Smooth muscle cell (in vitro differentiated cells): ENCODE data around the gene FAM177A1. TPM values are rescaled to one million over a fixed set of nuclear protein-coding genes. Genes with fewer than 3 reads are reported as not detected.
"Not testable (repeated sequence)": the region's sequence is repeated elsewhere in the genome, so short reads cannot be mapped to it uniquely, and the experiment has no call there.

Experiments
- DNase-seq: peaks from one replicate; lab custom pipeline; 2025; ENCODE audit not compliant: unreplicated experiment; lab: John Stamatoyannopoulos, UW
- H2AFZ ChIP-seq: fragments of 200-600 bp; sonication (generic); 2 replicates; pipeline ENCODE4 v1.6.0; 2016; ENCODE audit warnings: antibody characterized with exemption, low read depth, mild to moderate bottlenecking
- H3F3A ChIP-seq: fragments of 200-600 bp; sonication (generic); 2 replicates; pipeline ENCODE4 v1.6.0; 2017; ENCODE audit warnings: antibody characterized with exemption, low read depth
- H3K27ac ChIP-seq: fragments of 200-600 bp; sonication (generic); 2 replicates; pipeline ENCODE4 v1.5.1; 2016; ENCODE audit warnings: low read depth, mild to moderate bottlenecking
- H3K27me3 ChIP-seq: fragments of 200-600 bp; sonication (generic); 2 replicates; pipeline ENCODE4 v1.6.1; 2016; ENCODE audit warnings: low read depth, mild to moderate bottlenecking
- H3K36me3 ChIP-seq: fragments of 200-600 bp; sonication (generic); 2 replicates; pipeline ENCODE4 v1.5.1; 2016; ENCODE audit warnings: low read depth
- H3K4me1 ChIP-seq: fragments of 200-600 bp; sonication (generic); 2 replicates; pipeline ENCODE4 v1.5.1; 2016; ENCODE audit warnings: low read depth
- H3K4me2 ChIP-seq: fragments of 200-600 bp; sonication (generic); 2 replicates; pipeline ENCODE4 v1.6.0; 2016; ENCODE audit warnings: mild to moderate bottlenecking
- H3K4me3 ChIP-seq: fragments of 200-600 bp; sonication (generic); 2 replicates; pipeline ENCODE4 v1.5.1; 2016; ENCODE audit warnings: mild to moderate bottlenecking
- H3K79me2 ChIP-seq: fragments of 200-600 bp; sonication (generic); 2 replicates; pipeline ENCODE4 v1.6.0; 2016; ENCODE audit warnings: low read depth, mild to moderate bottlenecking
- H3K9ac ChIP-seq: fragments of 200-600 bp; sonication (generic); 2 replicates; pipeline ENCODE4 v1.6.0; 2016; ENCODE audit warnings: low read depth
- H3K9me3 ChIP-seq: fragments of 200-600 bp; sonication (generic); replicated peaks from 2 replicates; pipeline ENCODE4 v1.5.1; 2016; ENCODE audit warnings: low read depth
- H4K20me1 ChIP-seq: fragments of 200-600 bp; sonication (generic); 2 replicates; pipeline ENCODE4 v1.6.0; 2016; ENCODE audit warnings: low read depth
- CTCF ChIP-seq: fragments of 200-600 bp; sonication (generic); IDR thresholded peaks from 2 replicates; pipeline ENCODE4 v1.5.1; 2017; ENCODE audit warnings: borderline replicate concordance, mild to moderate bottlenecking, antibody characterized with exemption; ENCODE audit not compliant: insufficient read depth, poor library complexity, severe bottlenecking
- WGBS: methylation state at CpG from one replicate; pipeline ENCODE4 v1.1.7; 2016; ENCODE audit warnings: low lambda C conversion rate; 5-methylcytosine and 5-hydroxymethylcytosine counted together
- polyA plus RNA-seq: library from polyadenylated mRNA; unstranded; fragments of >200 nt; fragmentation: Nextera tagmentation; extraction: Ambion mirVana; gene quantifications from 2 replicates; pipeline ENCODE4 v1.2.1, GENCODE V29; 2016
- total RNA-seq: library from RNA; depleted of rRNA; stranded (reverse); fragments of >200 nt; gene quantifications from 2 replicates; pipeline ENCODE4 v1.2.3, GENCODE V29; 2014

The FAM177A1 gene
- total and polyA plus RNA-seq, 2 experiments from 2014 or later: 51.3 to 70.7 TPM

- Histone ChIP-seq H3K36me3 (peaks cover 3% of the 10 kb centered on the region), H3K79me2 (no peaks in the 10 kb centered on the region), H4K20me1 (no peaks in the 10 kb centered on the region), H3F3A (no peaks in the 10 kb centered on the region), H3K4me3 (no peak overlapping the region), H3K9me3 (no peaks in the 10 kb centered on the region), H3K27me3 (no peaks in the 10 kb centered on the region), H2AFZ (no peak overlapping the region), H3K9ac (no peak overlapping the region), H3K27ac (no peak overlapping the region), H3K4me1 (no peaks in the 10 kb centered on the region), H3K4me2 (no peak overlapping the region)
- no peak for DNase-seq
- no peak for TF ChIP-seq CTCF
- WGBS: 97% methylated on average over 8 of the region's 8 CpGs
Measured at GRCh38 chr14:35083530-35084150, 37.6 kb downstream of the FAM177A1 start.

- Histone ChIP-seq H3K4me3 (no peak overlapping the region), H3K27me3 (no peaks in the 10 kb centered on the region), H2AFZ (no peak overlapping the region), H3K4me1 (no peaks in the 10 kb centered on the region), H3K27ac (no peak overlapping the region), H3F3A (no peaks in the 10 kb centered on the region), H4K20me1 (no peaks in the 10 kb centered on the region), H3K9me3 (no peaks in the 10 kb centered on the region), H3K79me2 (no peaks in the 10 kb centered on the region), H3K9ac (no peak overlapping the region), H3K4me2 (no peak overlapping the region), H3K36me3 (peaks cover under 1% of the 10 kb centered on the region)
- DNase-seq: no peak
- 95% methylated on average over 2 of the region's 2 CpGs for WGBS
- no peak for TF ChIP-seq CTCF
Measured at GRCh38 chr14:35085441-35085840, 39.4 kb downstream of the FAM177A1 start.

- Histone ChIP-seq H3F3A (no peaks in the 10 kb centered on the region), H2AFZ (no peak overlapping the region), H4K20me1 (no peaks in the 10 kb centered on the region), H3K9ac (no peak overlapping the region), H3K4me2 (no peak overlapping the region), H3K4me3 (no peak overlapping the region), H3K27ac (no peak overlapping the region), H3K9me3 (no peaks in the 10 kb centered on the region), H3K27me3 (no peaks in the 10 kb centered on the region), H3K36me3 (peaks cover 14% of the 10 kb centered on the region), H3K4me1 (no peaks in the 10 kb centered on the region), H3K79me2 (no peaks in the 10 kb centered on the region)
- no peak for TF ChIP-seq CTCF
- no peak for DNase-seq
- WGBS: 60% methylated on average over 2 of the region's 2 CpGs
Measured at GRCh38 chr14:35088514-35088913, 42.4 kb downstream of the FAM177A1 start.

- not testable (repeated sequence) for H3K4me3 ChIP-seq, DNase-seq, H3K9me3 ChIP-seq, H3K27me3 ChIP-seq, H3K4me2 ChIP-seq, H3K4me1 ChIP-seq, H3F3A ChIP-seq, H3K9ac ChIP-seq, H2AFZ ChIP-seq, H3K79me2 ChIP-seq, H4K20me1 ChIP-seq, H3K27ac ChIP-seq
- WGBS: 98% methylated on average over 6 of the region's 6 CpGs
- H3K36me3 ChIP-seq: peaks cover 35% of the 10 kb centered on the region
Measured at GRCh38 chr14:35094645-35095044, 48.6 kb downstream of the FAM177A1 start.
